Measurements from ENCODE around the gene ZNF710.

ZNF710 gene

DNA sequence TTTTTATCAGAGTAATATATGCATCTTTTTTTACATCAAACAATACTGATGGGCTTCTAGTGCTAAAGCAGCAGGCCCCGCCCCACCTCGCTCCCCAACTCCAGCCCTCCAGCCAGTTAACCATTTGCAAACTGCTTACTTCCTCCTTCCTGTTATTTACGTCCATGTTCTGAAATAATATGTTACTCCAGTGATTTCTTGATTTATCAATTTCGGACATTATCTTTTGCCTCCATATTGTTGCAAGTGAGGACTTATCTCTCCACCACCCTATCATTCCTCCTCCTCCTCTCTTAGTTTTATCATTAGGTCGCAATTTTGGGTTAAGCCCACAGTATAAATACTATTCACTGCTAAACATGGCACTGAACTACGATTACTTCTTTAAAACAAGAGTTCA is 39.5 kb downstream of the ZNF710 start:
- no peak for DNase-seq

DNA sequence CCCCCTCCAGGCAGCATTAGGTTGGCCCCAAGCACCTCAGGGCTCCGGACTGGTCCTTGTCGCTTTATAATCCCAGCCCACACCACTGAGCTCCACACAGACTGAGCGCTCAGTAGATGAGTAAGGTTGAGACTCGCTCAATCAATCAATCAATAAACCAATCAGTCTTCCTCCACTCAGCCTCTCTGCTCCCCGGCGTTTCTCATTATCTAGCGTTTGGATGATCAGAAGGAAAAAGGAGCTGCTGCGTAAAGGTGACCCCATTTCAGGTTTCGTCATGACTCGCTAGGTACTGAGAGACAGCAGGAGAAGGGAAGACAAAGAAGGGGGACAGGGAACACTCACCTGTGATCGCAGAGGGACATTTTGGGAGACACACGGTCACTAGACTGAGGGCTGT is 41.2 kb downstream of the ZNF710 start:
- DNase-seq: no peak

DNA sequence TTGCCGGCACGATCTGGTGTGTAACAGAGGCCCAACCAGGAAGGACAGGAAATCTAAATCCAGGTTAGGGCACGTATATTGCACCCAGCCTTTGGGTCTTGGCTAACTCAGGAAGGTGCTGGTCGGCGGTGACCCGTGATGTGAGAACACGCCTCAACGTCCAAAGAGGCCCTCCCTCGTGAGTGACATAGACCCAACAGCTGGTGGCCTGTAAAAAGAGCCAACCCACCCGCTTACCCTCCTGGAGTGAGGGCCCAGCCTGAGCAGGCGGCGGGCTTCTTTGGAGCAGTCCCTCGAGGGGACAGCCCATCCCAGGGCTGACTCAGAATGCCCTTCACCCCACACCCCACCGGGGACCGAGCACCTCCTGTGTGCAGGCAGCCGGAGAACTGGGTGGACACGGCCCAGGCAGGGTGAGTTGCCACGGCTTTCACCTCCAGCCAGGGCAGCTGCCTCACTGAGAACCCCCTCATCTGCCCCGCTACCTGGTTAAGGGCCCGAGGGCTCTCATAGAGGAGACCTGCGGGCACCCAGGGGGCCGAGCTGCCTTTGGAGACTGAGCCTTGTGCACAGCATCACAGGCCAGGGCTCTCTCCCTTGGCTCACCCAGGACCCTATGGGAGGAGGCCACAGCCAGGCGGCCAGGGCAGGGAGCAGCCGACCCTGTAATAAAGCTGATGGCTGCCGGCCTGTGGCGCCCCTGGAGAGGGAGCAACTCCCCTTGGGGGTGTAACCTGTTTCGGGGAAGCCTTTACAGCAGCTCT is 41.8 kb downstream of the ZNF710 start:
- no peak for DNase-seq

DNA sequence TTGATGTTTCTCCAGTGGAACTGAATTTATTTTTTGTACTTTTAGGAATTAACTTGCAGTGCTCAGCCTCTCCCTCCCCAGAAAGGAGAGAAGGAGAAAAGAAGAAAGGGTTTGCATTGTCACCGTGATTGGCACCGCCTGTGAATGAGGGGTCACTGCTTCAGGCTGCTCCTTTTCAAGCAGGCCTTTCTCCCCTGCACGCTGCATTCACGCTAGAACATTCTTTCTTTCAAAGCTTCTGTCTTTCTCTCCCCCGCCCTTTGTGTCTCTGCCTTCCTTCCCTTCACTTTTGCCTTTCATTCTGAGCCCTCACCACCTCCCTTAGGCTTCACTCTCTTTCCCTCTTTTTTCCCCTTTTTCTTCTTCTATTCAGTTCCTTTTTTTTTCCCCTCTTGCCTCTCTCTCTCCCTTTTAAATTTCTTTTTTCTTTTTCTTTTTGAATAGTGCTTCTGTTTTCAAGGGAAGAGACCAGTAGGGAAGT is 42.4 kb downstream of the ZNF710 start:
- DNase-seq: no peak

DNA sequence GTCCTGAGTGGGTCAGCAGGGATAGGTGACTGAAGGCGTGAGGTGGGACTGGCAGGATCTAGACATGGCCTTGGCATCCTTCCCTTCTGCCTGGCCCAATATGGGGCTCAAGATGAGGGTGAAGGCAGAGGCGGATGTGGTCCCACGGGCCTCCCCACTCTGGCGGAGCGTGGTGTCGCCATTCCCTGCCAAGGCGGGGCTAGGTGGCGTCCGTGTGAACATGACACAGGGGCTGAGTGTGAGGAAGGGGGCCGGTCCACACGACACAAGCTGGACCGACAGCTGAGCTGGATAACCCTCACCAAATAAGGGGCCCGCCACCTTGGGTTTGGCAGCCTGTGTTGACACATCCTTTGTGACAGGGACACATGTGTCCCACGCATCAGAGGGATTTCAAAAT is 43.1 kb downstream of the ZNF710 start:
- DNase-seq: no peak

DNA sequence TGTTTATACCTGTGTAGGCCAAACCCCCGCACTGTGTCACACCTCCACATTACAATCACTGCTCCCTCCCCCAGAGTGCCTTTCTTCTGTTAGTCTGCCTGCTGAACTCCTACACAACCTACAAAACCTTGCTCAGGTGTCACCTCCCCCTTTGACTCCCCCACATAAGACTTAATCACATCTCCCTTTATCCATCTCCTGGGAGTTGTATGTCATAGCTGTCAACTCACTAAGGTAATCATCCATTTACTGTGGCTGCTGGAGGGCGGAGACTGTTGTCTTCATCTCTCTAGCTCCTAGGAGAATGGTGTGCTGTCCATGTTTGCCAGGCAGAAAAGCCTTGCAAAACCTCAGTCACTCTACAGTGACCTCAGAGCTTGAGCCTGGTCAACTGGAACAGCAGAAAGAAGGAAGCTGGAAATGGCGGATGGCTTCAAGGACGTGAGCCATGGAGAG is 43.8 kb downstream of the ZNF710 start:
- no peak for DNase-seq

DNA sequence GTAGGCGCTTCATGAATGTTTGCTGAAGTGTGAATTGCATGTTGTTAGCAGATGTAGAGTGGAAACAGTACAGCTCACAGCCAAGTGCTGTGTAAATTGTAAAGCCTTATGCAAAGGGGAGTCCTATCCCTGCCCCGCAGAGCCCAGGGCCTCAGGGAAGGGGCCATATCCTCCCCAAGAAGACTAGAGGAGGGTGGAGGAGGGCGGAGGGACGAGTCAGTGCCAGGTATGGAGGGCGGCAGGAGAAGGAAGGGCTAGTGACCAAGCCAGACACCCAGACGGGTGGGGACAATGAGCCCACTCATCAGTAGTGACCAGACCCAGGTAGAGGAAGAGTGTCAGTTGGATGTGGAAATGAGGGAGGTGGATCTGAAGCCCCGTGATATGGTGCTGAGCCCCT is 45.2 kb downstream of the ZNF710 start:
- DNase-seq: no peak

DNA sequence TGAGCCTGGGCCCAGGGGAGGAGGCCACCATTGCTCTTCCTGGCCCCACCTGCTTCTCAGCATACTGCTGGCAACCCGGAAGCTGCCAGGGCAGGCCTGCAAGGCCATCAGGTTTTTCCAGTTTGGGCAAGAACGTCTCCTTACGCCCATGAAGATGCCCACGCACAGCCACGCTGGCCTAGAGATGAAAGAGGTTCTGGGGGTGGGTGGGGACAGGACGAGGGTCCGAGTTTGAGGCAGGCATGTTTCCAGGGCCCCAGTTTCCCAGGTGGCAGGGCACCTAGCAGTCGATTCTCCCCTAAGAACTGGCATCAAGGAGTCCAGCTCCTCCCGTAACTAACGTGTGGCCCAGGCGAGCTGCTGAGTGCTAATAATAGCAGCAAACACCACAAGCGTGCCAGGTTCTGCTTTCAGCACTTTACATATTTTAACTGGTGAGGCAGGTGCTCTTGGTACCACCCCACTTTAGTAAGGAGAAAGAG is 45.8 kb downstream of the ZNF710 start:
- DNase-seq: no peak

DNA sequence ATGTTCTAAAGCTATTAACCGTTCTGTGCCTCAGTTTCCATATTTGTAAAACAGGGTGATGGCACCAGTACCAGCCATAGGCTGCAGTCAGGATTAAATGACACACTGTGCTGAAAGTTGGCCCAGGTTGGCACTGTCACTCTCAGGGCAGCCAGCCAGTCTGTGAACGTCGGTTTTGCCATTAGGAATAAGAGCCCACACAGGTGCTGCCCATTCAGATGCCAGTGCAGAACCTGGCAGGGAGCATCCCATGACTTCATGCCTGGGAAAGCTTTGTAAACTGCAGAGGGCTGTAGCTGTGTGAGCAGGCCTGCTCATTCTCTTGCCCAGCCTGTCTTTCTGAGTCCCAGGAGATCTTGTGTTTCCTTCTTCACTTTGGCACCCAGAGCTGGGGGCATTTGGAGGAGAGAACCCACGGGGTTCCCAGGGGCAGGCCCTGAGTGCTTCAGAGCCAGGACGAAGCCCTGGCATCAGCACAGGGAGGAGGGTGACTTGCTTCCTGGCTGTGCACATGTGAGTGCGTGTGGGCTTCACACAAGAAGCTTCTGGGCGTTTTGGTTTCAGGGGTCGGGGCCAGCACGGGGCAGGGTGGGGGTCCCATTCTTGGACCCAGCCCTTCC is 46.9 kb downstream of the ZNF710 start:
- DNase-seq: no peak

DNA sequence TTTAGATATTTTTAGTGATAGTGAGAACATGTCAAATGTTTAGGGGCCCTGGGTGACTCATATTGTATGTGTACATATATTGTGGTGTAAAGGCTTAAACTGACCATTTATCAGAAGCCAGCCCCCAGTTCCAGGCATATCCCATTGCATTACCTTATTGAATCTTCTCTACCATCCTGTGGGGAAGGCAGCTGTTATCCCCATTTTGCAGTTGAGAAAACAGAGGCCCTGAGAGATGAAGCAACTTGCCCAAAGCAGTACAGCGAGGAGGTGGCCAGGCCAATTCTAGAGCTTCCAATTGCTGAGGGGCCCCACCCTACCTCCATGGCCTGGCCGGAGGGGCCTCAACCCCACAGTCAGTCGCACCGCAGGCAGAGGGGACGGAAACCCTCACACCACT is 47.9 kb downstream of the ZNF710 start:
- no peak for DNase-seq

DNA sequence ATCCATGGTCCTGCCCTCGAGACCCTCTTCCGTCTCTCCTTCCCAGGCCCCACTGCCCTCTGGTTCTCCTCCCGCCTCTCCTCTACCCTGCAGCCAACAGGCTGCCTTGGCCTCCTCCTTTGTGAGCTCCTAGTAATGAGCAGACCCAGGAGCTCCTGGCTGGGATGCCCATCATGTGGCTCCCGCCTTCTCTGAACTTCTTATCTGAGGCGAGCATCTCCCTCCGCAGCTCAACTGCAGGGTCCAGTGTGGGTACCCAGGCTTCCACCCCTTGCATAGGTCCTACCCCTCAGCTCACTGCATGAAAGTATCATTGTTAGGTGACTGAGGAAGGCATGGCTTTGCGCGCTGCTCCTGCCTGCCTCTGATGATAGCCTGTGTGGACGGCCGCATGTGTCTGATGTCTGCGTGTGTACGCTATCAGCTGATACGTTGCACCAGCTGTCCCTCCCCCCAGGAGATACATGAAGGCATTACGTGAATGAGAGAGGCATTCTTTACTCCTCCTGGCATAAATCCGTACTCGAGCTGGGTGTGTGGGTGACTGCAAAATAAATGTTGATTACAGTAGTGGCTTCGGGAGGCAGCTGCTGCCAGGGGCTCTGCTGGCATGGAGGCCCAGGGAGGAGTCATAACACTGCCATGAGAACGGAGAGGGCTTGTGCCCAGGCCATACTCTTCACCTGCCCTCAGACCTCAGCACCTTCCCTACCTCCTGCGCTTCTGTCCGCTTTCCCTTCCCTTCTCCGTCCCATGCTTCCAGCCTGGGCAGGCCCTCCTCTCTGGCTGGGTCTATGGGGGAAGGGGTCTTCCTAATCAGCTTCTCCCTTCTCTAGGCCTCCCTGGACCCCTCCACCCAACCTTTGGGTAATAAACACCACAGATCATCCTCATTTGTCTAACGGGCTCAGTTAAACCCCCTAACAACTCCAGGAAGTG is 48.8 kb downstream of the ZNF710 start:
- no peak for DNase-seq

DNA sequence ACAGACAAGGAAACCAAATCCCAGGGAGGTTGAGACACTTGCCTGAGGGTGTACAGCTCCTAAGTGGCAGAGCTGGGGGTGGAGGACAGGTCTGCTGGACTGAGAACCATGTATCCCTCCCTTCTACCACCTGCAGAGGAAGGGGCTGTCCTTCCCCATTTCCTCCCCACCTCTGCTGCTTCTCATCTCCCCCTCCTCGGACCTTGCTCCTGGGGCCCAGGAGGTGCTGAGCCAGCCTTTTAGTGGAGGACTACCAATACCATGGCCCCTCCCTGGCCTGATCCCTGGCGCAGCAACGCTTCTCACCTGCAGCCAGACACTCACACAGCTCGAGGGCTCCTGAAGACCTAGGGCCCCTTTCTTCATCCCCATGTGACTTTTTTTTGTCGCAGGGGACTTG is 50.8 kb downstream of the ZNF710 start:
- no peak for DNase-seq

DNA sequence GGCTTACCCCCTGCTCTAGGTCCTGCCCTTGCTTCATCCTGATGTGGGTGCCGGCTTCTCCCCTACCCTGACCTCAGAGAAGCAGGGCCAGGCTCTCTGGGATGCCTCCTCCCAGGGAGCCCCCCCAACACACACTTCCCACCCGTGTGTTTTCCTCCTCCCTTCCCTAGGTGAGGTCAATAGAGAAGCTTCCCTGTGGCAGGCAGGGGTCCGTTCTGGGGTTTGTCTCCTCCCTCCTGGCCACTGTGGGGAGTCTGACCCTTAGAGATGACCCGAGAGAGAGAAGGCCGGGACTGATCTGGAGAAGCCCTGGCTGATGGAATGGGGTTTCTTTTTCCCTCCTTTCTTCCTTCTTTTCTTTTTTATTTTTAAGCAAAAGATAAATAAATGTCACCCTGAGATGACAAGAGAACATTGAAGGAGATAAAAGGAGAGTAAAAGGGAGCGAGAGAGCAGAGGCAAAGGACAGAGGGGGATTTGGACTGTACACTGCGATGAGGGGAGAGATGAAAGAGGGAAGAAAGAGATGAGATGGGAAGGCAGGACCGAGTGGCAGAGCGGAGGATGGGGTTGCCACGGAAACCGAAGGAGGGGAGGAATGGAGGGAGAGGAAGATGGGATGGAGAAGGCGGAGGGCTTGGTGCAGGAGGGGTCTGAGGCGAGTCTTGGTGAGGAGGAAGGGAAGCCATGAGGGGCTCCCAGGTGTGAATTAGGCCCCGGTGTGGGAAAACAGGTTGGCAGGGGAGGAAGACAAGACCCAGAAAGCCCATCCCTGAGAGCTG is 52.8 kb downstream of the ZNF710 start:
- no peak for DNase-seq

DNA sequence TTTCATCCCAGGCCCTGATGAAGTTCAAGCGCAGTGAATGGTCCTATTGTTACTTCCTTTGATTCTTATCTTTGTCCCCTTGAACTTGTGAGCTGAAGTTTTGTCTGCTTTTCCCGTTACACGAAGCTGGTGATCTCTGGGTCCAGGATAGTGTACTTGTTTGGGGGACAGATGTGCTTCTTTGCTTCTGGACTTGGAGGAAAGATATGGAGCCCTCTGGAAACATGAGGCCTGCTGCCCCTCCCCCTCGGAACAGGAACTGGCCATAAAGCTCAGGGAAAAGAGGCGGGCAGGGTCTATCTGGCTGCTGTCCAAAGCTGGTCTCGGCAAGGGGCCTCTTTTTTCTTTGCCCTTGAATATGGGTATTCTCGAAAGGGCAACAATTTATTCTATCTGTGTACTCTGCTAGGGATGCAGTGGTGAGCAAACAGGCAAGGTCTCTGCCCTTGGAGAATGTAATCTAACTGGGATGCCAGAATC is 53.5 kb downstream of the ZNF710 start:
- no peak for DNase-seq

DNA sequence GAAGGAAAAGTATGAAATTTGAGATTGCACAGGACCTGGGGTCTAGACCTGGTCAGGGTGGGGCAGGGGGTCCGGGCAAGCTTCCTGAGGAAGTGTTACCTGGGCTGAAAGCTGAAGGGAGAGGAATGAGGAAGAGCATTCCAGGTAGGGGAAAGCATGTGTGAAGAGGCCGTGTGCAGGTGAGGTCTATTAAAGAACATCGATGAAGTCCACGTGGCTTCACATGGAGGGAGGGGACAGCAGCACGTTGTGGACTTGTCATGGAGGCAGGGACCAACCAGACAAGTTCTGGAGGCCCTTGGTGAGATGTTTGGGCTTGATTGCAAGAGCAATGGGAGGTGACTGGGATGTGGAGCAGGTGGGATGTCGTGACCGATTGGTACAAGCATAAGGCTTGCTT is 54.1 kb downstream of the ZNF710 start:
- no peak for DNase-seq

DNA sequence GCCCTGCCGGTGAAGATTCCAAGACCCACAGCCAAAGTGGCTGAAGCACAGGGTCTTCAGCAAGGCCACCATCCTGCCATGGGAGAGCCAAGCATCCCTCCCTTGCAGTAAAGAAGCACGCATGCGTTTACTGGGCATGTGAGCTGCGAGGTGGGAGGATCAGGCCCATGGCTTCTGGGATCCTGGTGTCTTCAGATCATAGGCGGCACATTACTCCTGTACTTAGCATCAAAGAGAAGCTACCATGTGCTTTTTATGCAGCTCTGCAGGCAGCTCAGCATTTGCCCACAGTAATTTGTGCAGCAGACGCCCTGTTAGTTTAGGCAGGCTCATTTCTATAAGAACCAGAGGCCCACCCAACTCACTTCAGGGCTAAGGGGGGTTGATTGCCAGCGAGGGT is 55.4 kb downstream of the ZNF710 start:
- no peak for DNase-seq

DNA sequence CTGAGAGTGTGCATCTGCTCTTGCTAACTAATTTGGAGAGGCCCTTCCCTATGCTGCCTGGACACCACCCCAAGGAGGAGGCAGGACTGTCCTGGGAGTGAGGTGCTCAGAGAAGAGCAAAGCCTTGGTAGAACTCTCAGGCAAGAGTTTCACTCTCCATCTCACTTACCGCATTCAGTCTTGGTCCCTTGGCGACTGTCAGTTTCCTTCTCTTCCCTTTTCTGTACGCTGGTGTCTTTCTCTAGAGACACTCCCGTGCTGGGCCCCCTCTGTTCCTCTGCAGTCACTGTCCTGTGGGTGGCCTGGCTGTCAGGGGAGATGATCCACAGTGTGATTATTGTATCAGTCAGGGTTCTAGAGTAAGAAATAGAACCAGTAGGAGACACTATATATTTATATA is 57.2 kb downstream of the ZNF710 start:
- DNase-seq: peak in 1 of 2 donors; percentile 55

DNA sequence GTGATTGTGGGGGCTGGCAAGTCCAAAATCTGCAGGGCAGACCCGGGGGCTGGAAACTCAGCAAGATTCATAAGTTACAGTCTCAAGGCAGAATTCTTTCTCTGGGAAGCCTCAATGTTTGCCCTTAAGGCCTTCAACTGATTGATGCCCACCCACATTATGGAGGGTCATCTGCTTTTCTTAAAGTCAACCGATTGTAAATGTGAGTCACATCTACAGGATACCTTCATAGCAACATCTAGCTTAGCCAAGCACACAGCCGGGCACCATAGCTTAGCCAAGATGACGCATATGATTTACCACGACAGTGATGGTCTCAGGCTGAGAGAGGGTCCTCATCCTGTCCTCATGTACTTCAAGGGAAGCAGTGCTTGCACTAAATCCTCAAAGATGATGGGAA is 57.7 kb downstream of the ZNF710 start:
- no peak for DNase-seq

DNA sequence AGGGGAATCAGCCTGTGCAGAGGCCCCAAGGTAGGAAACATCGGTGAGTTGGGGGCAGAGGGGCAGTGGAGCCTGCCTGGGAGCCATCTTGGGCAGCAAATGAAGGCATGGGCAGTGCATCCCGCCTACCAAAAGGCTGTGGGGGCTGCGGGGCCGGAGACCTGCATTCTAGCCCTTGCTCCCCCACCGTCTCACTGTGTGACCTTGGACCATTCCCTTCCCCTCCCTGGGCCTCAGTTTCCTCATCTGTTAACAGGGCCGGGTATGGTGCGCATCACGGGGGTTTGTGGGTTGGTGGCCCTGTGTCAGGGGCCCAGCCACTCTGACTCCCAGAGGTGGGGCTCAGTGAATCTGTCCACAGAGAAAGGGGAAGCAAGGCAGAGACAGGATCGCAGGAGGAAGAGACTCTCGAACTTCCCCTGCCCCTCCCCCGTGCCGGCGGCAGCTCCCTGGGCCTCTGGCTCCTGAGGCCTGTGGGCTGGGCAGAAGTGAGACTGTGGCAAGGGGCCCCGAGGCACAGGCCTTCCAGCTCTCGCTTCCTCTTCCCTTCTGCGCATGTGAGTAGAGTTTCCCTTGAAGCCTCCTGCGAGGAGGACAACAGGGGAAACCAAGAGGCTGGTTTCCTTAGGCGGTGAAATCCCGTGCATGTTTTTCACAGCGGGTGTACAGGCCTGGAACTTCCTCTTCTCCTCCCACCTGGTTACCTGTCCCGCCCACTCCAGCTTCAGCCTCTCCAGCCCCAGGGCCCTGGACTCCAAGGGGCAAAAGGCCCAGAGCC is 58.3 kb downstream of the ZNF710 start:
- peak; percentile 96 to 98 for DNase-seq

DNA sequence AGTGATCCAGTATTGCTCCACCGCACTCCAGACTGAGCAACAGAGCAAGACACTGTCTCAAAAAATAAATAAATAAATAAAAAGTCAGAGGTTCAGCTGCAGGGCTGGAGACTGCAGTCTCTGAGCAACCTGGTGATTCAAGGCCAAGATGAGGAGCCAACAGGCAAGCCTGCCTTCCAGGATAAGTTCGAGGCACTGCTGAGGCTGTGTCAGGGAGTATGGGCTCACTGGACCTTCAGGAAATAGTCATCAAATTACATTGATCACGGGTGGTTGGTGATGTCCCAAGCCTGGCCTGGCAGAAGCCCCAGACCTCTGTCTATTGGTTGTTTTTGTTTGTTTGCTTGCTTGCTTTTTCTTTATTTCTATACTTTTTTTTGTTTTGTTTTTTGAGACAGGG is 59.7 kb downstream of the ZNF710 start:
- DNase-seq: no peak

DNA sequence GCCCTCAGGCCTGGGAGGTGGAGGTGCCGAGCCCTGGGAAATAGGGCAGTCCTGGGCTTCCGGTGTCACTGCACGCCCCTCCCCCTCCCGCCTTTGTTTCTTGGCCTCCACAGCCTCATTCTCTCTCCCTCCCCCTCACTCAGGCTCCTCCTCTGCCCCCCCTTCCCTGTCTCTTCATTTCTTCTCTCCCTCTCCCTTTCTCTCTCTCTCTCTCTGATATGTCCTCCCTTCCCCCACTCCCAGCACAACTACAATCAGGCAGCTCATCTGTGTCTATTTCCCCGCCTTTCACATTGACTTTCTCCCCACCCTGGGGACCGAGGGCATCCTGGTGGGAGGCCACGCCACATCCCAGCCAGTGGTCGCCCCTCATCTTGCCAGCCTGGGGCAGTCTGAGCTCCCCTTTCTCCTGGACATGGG is 60.9 kb downstream of the ZNF710 start:
- DNase-seq: no peak

All from inflammatory macrophage treated with lipopolysaccharide for 1 hour (primary cell).